COLO668 (cell line): ENCODE data around the gene CCDC187.

Experiments used
- DNase-seq: peaks from one replicate; lab custom pipeline; 2025; ENCODE audit not compliant: unreplicated experiment; lab: John Stamatoyannopoulos, UW

CCDC187 gene

GRCh38 chr9:136286987-136287379 lies 16.9 kb downstream of the CCDC187 start:
- no peak for DNase-seq

DNA sequence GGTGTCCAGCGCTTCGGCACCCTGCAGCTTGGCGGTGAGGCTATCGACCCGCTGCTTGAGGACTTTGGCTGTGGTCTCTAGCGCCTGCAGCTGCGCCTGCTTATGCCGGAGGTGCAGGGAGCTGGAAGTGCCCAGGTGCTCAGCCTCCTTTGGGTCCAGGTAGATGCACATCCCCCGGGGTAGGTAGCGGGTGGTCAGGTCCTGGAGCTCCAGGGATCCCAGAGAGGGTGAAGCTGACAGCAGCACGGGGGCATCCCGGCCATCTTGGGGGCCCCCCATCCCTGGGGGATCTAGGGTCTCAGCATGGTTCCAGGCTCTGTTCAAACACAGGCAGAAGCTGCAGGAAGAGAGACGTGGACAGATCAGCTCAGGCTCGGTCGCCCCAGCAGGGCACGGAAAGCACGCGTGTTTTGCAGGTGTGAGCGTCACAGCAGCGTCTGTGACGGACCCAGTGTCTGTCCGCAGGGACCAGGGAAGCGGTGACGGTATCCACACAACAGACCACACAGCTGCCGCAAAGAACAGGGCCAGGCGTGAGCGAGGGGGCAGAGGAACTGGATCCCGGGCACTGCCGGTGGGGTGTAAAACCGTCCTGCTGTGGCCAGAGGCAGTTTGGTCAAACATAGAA lies 17.4 kb downstream of the CCDC187 start:
- peak; percentile 27 for DNase-seq

GRCh38 chr9:136285501-136286358 lies 18.2 kb downstream of the CCDC187 start:
- no peak for DNase-seq

GRCh38 chr9:136284951-136285350 lies 18.9 kb downstream of the CCDC187 start:
- no peak for DNase-seq

DNA sequence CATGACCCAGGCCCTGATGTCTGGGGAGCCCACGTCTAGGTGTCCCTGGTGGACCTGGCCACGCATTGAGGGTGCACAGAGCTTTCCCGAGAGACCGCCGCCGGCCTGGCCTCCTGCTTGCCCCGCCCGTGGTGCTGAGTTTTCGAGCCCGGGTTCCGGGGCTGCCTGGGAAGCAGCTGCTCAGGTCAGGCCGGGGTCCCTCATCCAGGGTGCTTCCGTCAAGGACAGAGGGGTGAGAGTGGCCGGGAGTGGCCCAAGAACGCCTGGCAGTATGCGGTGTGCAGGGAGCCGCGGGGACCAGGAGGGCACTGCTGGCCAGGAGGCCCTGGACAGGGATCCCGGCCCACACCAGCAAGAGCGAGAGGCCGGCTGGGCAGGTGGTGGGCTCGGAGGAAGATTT lies 19.6 kb downstream of the CCDC187 start:
- DNase-seq: no peak

GRCh38 chr9:136283291-136284235 lies 20.3 kb downstream of the CCDC187 start:
- DNase-seq: peak; percentile 82

- peak; percentile 67 for DNase-seq
Observed at GRCh38 chr9:136282272-136282861, 21.5 kb downstream of the CCDC187 start.

DNA sequence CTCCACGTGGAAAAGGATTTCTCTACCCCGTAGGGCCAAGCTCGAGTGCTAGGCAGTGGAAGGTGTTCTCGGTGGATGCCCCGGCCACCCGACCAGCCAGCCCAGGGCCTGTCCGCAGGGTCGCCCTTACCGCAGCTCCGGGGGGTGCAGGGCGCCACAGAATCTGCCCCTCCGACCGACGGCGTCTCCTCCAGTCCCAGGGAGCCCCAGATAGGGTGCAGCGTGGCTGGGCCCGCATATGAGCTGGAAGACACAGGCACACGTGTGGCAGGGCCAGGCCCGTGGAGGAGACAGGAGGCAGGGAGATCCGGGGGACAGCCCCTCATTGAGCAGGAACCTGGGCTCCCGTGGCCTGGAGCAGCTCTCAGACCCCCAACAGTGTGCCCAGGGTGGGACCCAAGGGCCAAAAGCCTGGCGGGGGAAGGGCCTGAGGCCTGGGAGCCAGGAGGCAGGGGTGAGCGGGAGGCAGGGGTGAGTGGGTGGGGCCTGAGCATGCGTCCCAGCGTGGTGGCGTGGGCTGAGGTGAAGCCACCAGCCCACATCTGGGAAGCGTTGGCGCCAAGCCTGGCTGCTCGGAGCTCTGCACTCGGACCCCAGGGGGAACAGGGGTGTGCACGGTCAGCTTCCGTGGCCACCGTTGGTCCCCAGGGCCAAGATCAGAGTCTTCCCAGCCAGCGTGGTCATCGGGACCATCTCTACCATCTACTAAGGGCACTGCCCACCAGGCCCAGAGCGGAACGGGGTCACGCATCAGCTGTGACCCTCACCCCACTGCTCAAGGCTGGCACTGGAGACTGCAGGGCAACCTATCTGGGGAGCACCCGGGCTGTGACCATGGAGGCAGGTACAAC lies 22.2 kb downstream of the CCDC187 start:
- DNase-seq: no peak

GRCh38 chr9:136280535-136281315 lies 23.2 kb downstream of the CCDC187 start:
- no peak for DNase-seq

GRCh38 chr9:136279471-136279870 lies 24.4 kb downstream of the CCDC187 start:
- no peak for DNase-seq

GRCh38 chr9:136278894-136279293 lies 25.0 kb downstream of the CCDC187 start:
- DNase-seq: no peak

GRCh38 chr9:136278221-136278620 lies 25.7 kb downstream of the CCDC187 start:
- DNase-seq: no peak

DNA sequence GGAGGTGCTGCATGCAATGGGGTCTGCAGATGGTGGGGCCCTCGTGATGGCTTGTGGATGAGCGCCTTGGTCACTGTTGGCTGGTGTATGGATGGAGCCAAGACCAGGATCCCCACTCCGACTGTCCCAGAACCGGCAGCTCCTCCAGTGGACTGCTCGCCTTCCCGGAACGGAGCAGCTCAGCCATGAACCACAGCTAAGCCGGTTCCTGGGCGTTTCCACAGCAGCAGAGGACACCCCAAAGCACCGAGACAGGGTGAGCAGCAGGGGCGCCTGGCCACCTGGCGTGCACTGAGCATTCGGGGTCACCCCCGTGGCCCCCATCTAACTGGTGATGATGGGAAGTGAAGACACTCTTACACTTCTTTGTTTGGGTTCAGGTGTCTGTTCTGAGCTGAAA lies 26.1 kb downstream of the CCDC187 start:
- no peak for DNase-seq

DNA sequence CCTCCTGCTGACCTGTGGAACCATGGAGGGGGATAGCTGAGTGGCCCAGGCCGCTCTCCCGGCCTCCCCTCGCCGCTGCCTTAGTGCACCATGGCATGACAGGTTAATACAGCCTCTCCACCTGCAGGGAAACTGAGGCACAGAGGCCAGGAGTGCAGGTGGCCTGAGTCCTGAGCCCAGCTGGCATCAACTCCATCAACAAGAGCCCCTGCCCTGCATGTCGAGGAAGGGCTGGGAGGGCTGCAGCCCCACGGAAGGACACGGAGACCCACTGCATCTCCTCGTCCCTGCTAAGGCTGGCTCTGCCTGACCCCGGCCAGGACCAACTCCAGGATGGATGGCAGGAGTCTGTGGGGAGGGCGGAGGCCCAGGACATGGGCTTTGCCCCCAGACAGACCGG lies 27.2 kb downstream of the CCDC187 start:
- no peak for DNase-seq

GRCh38 chr9:136275655-136276429 lies 28.1 kb downstream of the CCDC187 start:
- no peak for DNase-seq

DNA sequence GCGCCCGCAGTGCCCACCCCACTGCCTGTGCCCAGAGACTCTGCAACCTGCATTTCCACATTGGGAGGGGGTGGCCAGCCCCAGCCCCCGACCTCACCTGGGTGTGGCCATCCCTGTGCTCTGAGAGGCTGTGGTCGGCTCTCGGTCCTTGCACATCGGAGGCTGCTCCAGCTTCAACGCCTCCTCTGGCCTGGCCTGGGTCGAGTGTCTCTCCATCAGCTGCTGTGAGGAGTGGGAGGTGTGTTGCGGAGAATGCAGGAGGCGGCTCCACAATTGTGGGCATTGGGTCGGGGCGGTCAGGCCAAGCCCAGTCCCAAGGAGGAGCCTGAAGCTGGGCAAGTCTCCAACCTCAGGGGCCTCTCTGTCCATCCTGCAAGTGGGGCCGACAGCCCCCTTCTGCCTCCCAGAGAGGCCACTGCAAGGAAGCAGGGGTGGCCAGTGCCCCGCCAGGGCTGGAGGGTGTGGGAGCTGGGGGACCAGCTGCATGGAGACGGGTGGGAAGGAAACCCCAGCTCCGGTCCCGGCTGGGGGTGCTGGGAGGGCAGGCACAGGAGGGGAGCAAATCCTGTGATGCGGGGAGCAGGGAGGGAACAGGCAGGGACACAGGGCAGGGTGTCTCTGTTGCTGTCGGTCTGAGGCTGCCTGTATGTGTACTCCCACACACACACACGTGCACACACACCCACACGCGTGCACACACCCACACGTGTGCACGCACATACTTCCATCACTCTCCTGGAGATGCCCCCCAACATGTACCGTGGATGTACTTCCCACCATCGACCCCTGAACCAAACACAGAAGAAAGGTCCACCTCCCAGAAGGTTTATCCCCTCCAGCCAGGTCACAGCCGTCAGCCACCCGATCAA lies 28.9 kb downstream of the CCDC187 start:
- DNase-seq: no peak

DNA sequence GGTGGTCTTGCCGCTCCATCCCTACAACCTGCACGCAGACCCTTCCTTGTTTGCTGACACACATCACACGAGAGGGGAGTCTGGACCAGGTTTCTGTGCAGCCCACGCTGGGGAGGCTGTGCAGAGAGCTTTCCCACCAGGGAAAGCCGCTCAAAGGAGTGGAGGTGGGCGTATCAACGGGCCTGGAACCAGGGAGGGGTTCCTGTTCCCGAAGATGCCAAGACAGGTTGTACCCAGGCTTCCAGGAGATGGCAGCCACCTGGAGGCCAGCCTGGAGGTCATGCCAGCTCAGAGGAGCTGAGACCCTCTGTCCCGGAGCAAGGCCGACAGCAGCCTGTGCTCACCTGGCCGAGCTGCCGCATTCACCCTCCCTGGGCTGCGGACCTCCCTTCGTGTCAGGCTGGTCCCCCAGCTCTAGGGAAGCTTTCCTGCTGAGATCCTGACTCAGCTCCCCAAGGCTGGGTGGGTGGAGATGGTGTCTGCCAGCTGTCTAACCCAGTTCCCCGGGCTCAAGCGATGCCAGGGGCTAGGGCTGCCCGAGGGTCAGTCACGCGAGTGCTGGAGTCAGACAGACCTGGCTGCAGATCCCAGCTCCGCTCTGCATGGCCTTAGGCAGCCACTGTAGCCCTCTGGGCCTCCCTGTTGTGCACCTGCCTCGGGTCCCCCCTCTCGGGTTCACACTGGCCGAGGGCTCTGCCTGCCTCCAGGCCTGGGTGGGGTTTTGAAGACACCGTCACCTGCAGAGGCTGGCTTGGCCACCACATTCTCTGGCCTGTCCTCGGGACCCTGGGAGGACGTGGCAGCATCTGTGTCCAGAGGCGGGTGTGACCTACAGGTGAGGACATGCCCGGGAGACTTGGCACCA lies 29.7 kb downstream of the CCDC187 start:
- DNase-seq: no peak
